ENCODE results near the gene LRRC73.
"Not testable (repeated sequence)": the region's sequence is repeated elsewhere in the genome, so short reads cannot be mapped to it uniquely, and the experiment has no call there.

The LRRC73 gene

GRCh38 chr6:43491750-43492661, 18.1 kb downstream of the LRRC73 start:
- no peak for DNase-seq (ENCODE audit: low spot score)

GRCh38 chr6:43490523-43490939, 19.6 kb downstream of the LRRC73 start:
- no peak for DNase-seq (ENCODE audit: low spot score)

- DNase-seq (ENCODE audit: low spot score) = no peak
These were observed 20.7 kb downstream of the LRRC73 start for GRCh38 chr6:43489277-43490072.

- no peak for DNase-seq (ENCODE audit: low spot score)
These were observed 21.4 kb downstream of the LRRC73 start for GRCh38 chr6:43488667-43489276.

GRCh38 chr6:43481591-43482236, 28.4 kb downstream of the LRRC73 start:
- DNase-seq (ENCODE audit: low spot score) = no peak

- DNase-seq (ENCODE audit: low spot score) = no peak
These were observed 29.1 kb downstream of the LRRC73 start for GRCh38 chr6:43481075-43481474.

GRCh38 chr6:43478008-43478372, 32.2 kb downstream of the LRRC73 start:
- no peak for DNase-seq (ENCODE audit: low spot score)

DNA sequence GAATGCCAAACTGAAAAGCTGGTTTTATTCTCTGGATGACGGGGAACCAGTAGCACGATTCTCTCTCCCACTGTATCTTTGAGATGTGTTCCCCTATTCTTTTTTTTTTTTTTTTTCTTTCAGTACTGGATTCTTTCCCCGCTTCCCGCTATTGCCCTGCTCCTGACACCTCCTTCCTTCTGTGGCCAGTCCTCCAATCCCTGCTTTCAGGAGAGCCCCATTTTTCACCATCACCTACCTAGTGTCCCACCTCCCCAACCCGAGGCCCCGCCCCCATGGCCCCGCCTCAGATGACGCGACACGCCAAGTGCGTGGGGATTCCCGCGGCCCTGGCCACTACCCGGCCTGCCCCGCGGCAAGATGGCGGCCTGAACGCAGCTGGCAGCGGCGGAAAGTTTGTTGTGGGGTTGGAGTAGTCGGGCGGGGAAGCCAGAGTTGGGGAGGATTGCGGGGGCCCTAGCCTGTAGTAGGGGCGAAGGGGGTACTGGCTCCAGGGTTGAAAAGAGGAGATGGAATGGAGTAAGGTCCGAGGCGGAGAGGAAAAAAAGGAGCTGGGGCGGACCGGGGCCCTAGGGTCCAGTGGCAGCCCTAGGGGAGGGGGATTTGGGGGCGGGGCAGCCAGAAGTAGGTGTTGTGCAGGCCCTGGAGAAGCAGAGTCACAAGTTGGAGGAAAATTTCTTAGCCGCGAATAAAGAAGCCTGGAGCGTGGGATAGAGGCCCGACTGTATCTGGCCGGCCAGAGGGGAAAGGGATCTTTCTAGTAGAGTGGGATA, 32.7 kb downstream of the LRRC73 start, which contains the start of gene TJAP1:
Gene TJAP1 (plus strand): TSS at position 336 of the 773 bp plus-strand sequence. CDS start 21,432 bp downstream, outside the sequence.
- DNase-seq (ENCODE audit: low spot score) = peak; percentile 95

GRCh38 chr6:43476746-43477145, 33.4 kb downstream of the LRRC73 start:
- DNase-seq (ENCODE audit: low spot score) = no peak

DNA sequence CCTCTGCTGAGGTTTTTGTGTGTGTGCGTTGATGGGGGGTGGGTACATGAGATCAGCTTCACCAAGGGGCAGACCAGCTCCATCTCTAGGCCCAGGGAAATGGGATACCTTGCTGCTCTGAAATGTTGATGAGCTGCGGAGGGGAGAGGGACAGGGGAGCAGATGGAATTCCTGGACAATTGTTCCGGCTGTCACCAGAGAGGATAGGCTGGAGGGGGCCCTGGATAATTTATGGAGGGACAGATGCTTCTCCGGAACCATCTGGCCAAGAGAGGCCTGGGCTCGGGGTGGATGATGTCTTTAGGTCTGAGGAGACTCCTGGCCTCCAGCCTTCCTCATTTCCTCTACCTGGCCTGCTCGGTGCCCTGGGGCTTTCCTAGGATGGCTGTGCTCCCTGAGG, 34.6 kb downstream of the LRRC73 start:
- no peak for DNase-seq (ENCODE audit: low spot score)

DNA sequence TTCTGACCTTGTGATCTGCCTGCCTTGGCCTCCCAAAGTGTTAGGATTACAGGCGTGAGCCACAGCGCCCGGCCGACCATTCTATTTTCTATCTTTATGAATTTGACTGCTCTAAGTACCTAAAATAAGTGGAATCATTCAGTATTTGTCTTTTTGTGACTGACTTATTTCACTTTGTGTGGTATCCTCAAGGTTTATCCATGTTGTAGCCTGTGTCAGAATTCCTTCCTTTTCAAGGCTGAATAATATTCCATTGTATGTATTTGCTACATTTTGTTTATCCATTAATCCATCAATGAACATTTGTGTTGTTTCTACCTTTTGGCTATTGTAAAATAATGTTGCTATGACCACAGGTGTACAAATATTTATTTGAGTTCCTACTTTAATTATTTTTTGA, 37.6 kb downstream of the LRRC73 start:
- no peak for DNase-seq (ENCODE audit: low spot score)

DNA sequence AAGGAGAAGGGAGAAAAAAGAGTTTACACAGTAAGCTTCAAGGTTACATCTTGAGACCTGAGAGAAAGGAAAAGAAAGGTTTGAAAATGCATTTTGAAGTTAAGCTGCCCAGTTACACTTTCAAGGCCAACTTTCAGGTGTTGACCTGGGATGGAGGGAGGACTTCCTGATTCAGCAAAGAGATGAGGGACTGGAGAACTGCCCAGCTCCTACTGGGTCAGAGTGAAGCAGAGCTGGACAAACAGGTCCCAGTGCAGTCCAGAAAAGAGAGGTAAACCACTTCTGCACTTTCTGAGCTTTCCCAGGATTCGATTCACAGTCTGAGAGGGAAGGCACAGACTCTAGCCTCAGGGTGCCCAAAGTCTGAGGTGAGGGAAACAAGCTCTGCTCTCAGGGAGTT, 38.7 kb downstream of the LRRC73 start:
- no peak for DNase-seq (ENCODE audit: low spot score)

DNA sequence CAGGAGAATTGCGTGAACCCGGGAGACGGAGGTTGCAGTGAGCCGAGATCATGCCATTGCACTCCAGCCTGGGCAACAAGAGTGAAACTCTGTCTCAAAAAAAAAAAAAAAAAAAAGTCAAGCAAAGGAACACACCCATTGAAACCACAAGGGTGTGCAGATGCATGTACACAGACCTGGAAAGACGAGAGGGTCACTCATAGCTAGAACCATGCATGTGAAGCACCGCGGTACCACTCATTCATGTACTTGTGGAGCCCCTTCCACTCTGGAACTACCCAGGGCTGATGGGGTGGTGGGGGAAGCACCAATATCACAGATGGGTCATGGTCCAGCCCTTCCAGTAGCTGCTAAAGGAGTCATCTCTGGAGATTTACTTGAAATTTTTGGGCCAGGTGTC, 40.2 kb downstream of the LRRC73 start:
- DNase-seq (ENCODE audit: low spot score) = no peak

DNA sequence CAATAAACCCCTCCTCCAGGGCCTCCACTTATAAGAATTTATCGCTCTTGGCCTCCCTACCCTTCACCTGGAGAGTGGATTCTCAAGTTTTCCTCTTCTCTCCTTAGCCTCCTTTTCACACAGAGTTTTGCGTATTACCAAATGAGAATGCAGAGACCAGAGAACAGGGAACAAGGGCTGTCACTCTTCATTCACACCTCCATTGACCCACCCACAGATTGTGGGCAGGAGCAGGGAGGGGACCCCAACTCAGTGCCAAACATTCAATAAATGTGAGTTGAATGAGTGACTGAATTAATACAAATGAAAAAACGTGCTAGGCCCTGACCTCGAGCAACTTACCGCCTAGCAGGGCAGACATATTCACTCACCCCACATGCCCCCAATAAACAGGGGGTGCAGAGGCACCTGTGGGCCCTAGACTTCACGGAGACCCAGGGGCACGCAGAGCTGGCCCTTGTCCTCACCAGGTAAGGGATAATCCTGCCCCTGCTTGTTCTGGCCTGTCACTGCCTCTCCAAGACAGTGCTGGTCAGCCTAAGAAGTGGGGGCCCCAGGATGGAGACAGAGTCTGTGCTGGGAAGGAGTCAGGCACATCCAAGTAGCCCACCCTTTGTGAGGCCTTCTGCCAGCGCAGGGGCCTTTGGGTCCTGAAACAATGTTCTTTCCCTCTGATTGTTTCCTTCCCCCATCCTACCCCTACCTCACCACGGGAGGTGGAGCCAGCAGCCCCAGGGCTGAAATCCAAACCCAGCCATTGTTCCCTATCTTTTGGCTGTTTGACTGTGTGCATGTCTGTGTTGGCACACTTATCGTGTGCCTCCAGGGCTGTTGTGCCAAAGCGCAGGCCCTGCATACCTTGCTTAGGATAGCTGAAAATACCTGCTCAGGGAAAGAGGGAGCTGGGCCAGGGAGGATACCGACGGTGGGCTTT, 41.1 kb downstream of the LRRC73 start:
- no peak for DNase-seq (ENCODE audit: low spot score)

DNA sequence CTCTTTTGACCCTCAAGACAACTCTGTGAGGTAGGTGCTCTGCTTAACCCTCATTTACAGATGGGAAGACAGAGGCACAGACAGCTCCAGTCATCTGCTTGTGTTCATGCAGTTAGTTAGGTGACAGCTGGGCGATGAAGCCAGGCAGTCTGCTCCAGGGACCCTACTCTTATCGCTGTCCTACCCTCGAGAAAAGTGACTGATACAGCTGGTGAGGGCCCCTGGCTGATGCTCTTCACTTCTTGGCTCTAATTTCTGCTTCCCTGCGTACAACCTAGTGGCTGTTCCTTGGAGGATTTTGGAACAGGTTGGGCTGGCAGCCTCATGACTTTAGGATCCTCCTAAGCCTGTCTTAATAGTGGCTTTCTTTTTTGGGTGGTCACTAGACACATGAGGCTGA, 41.9 kb downstream of the LRRC73 start:
- DNase-seq (ENCODE audit: low spot score) = no peak

- DNase-seq (ENCODE audit: low spot score) = no peak
These were observed 42.4 kb downstream of the LRRC73 start for GRCh38 chr6:43467752-43468151.

DNA sequence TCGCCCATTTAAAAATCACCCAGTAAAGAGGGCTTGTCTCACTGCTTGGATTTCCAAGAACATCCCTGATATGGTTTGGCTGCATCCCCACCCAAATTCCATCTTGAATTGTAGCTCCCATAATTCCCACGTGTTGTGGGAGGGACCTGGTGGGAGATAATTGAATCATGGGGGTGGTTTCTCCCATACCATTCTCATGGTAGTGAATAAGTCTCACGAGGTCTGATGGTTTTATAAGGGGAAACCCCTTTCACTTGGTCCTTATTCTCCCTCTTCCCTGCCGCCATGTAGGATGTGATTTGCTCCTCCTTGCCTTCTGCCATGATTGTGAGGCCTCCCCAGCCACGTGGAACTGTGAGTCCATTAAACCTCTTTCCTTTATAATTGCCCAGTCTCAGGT, 42.9 kb downstream of the LRRC73 start:
- DNase-seq (ENCODE audit: low spot score) = not testable (repeated sequence)

DNA sequence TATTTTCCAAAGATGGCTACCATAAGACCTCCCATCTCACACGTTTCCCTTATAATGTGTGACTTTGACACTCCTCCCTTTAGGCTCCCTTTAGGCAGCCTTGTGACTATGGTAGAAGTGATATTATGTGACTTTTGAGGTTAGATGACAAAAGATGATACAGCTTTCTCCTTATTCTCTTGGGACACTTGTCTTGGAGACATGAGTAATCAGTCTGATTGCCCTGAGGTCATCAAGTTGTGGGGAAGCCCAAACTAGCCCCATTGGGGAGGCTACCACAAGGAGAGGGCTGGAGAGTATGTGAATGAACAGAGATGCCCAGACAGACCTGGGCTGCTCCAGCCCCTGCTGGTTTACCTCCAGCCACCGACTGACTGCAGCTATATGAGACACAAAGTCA, 44.2 kb downstream of the LRRC73 start:
- DNase-seq (ENCODE audit: low spot score) = no peak

DNA sequence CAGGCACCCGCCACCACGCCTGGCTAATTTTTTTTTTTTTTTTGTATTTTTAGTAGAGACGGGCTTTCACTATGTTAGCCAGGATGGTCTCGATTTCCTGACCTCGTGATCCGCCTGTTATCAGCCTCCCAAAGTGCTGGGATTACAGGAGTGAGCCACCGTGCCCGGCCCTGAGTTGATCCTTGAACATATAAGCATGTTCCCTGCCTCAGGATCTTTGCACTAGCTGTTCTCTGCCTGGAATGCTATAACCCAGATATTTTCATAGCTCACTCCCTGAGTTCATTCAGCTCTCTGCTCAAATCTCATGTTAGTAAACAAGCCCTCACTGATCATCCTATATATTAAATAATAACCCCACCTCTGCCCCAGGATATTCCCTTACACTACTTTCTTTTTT, 45.8 kb downstream of the LRRC73 start:
- DNase-seq (ENCODE audit: low spot score) = no peak

DNA sequence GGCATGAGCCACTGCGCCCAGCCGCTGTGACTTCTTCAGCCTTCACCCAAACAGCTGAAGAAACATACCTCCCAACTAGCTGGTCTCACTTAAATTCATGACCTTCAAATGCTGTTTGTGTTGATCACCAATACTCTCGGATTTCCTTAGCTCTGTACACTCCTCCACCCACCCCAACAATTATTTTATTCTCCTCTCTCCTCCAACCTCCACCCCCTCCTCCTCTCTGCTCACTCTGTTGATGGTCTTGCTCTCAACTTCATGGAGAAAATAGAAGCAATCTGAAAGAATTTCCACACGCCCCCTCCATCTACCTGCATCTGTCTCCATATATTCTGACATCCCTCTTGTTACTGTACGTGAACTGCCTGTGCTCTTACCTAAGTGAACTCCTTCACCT, 48.2 kb downstream of the LRRC73 start:
- no peak for DNase-seq (ENCODE audit: low spot score)
